ENCODE data around the gene ADARB2. TPM values are rescaled to one million over a fixed set of nuclear protein-coding genes. Genes with fewer than 3 reads are reported as not detected.

The ADARB2 gene
- total and polyA plus RNA-seq, 10 of the 15 experiments (the other 5 are each of a cell fraction or from before 2014, with no cell fraction given) = 0.02 to 4.1 (median 0.76) TPM

- in situ Hi-C loops (cut with MboI) (no loop called here), intact Hi-C loops (cut with micrococcal nuclease; ENCODE audit: unreplicated experiment) (no loop called here)
- ChIA-PET RAD21 (ENCODE audit: unreplicated experiment) (interaction anchor here (1.3 to 1.4 kb wide), 2 partner anchors 14 to 235 kb away, joined by 3 to 4 read pairs; no protein-coding TSS in a partner anchor), SMC1A (ENCODE audit: uncharacterized antibody, unreplicated experiment) (interaction anchor here (0.7 to 1.4 kb wide), 5 partner anchors 10 to 78 kb away, joined by 3 read pairs; no protein-coding TSS in a partner anchor), POLR2A (no interaction called here), CTCF (interaction anchor here (0.8 to 1.4 kb wide), 5 partner anchors 9 to 234 kb away, joined by 3 to 7 read pairs (median 3); no protein-coding TSS in a partner anchor)
- Histone ChIP-seq H3K27ac (ENCODE audit: control insufficient read depth, insufficient read depth) (no peak overlapping the region), H2AFZ (ENCODE audit: control insufficient read depth, low read depth, low read length) (no peak overlapping the region), H4K20me1 (ENCODE audit: control insufficient read depth, insufficient read depth) (no peaks in the 10 kb centered on the region), H3K9me3 (replicated peaks; ENCODE audit: control insufficient read depth, insufficient read depth, low read length) (no peaks in the 10 kb centered on the region), H3K36me3 (ENCODE audit: control insufficient read depth in 2 of 2, insufficient read depth in 2 of 2, low read length in 1 of 2) (no peaks in the 10 kb centered on the region; a peak in 1 of 4 replicates), H3K27me3 (replicated peaks in 1 of 2; ENCODE audit: control insufficient read depth in 2 of 2, insufficient read depth in 2 of 2, low read length in 1 of 2) (no peaks in the 10 kb centered on the region), H3K9ac (ENCODE audit: control insufficient read depth, insufficient read depth, low read length) (no peak overlapping the region), H3K79me2 (ENCODE audit: control insufficient read depth, insufficient read depth, low read length) (no peaks in the 10 kb centered on the region), H3K4me1 (ENCODE audit: control insufficient read depth, insufficient read depth, low read length) (no peaks in the 10 kb centered on the region; the same call in 1 of the 2 replicates), H3K4me3 (no peak overlapping the region), H3K4me2 (ENCODE audit: control insufficient read depth, insufficient read depth) (no peak overlapping the region)
- 32% methylated on average over 3 of the region's 3 CpGs for WGBS (ENCODE audit: insufficient coverage, insufficient replicate concordance, low lambda C conversion rate, missing lambda C conversion rate)
- no TSS peak for BruUV-seq (replicated peaks)
- DNase-seq (ENCODE audit: low read depth, low spot score) (no peak), ATAC-seq (no peak), FAIRE-seq (no peak)
- no peak for TF ChIP-seq E2F8 (IDR thresholded peaks at IDR 0.05; ENCODE audit: low read depth, partially characterized antibody)
- TF ChIP-seq TBL1XR1 (IDR thresholded peaks at IDR 0.05; ENCODE audit: low read depth, low read length) = no peak
- TF ChIP-seq, protein P1, sequence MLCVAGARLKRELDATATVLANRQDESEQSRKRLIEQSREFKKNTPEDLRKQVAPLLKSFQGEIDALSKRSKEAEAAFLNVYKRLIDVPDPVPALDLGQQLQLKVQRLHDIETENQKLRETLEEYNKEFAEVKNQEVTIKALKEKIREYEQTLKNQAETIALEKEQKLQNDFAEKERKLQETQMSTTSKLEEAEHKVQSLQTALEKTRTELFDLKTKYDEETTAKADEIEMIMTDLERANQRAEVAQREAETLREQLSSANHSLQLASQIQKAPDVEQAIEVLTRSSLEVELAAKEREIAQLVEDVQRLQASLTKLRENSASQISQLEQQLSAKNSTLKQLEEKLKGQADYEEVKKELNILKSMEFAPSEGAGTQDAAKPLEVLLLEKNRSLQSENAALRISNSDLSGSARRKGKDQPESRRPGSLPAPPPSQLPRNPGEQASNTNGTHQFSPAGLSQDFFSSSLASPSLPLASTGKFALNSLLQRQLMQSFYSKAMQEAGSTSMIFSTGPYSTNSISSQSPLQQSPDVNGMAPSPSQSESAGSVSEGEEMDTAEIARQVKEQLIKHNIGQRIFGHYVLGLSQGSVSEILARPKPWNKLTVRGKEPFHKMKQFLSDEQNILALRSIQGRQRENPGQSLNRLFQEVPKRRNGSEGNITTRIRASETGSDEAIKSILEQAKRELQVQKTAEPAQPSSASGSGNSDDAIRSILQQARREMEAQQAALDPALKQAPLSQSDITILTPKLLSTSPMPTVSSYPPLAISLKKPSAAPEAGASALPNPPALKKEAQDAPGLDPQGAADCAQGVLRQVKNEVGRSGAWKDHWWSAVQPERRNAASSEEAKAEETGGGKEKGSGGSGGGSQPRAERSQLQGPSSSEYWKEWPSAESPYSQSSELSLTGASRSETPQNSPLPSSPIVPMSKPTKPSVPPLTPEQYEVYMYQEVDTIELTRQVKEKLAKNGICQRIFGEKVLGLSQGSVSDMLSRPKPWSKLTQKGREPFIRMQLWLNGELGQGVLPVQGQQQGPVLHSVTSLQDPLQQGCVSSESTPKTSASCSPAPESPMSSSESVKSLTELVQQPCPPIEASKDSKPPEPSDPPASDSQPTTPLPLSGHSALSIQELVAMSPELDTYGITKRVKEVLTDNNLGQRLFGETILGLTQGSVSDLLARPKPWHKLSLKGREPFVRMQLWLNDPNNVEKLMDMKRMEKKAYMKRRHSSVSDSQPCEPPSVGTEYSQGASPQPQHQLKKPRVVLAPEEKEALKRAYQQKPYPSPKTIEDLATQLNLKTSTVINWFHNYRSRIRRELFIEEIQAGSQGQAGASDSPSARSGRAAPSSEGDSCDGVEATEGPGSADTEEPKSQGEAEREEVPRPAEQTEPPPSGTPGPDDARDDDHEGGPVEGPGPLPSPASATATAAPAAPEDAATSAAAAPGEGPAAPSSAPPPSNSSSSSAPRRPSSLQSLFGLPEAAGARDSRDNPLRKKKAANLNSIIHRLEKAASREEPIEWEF (IDR thresholded peaks at IDR 0.05; ENCODE audit: insufficient replicate concordance, low read depth, low read length) = no peak
- no peak for TF ChIP-seq RFX5 (IDR thresholded peaks at IDR 0.05; ENCODE audit: low read depth, low read length)
- TF ChIP-seq ATF2 (IDR thresholded peaks at IDR 0.05; ENCODE audit: low read length) = no peak
- no peak for TF ChIP-seq SMARCA5 (IDR thresholded peaks at IDR 0.05)
- no peak for TF ChIP-seq SUZ12 (IDR thresholded peaks at IDR 0.05; ENCODE audit: unreplicated experiment)
- TF ChIP-seq CBX3 (IDR thresholded peaks at IDR 0.05; ENCODE audit: borderline replicate concordance, low read depth) = no peak
- TF ChIP-seq PML (IDR thresholded peaks at IDR 0.05; ENCODE audit: low read length) = no peak
- no peak for TF ChIP-seq ELK1 (IDR thresholded peaks at IDR 0.05; ENCODE audit: low read depth, low read length)
- TF ChIP-seq FOS (IDR thresholded peaks at IDR 0.05; ENCODE audit: borderline replicate concordance, extremely low read depth, insufficient read length) = no peak
- TF ChIP-seq ZNF274 (IDR thresholded peaks at IDR 0.05; ENCODE audit: insufficient read depth, insufficient read length) = no peak
- TF ChIP-seq SRF (IDR thresholded peaks at IDR 0.05; ENCODE audit: low read depth in 2 of 2, low read length in 2 of 2) = no peak
- TF ChIP-seq NRF1 (conservative IDR thresholded peaks at IDR 0.05; ENCODE audit: low read depth, low read length) = no peak
- no peak for TF ChIP-seq HDGF (IDR thresholded peaks at IDR 0.05)
Observed at GRCh38 chr10:1655367-1655766, 82.0 kb downstream of the ADARB2 start.

All from GM12878 (cell line).